KOPT-K1 (cell line): ENCODE measurements around the gene DPEP2.
"Not testable (repeated sequence)": the region's sequence is repeated elsewhere in the genome, so short reads cannot be mapped to it uniquely, and the experiment has no call there.

Experiments used
- H3K27ac ChIP-seq: fragments of 200-600 bp; sonication (generic); 2 replicates; pipeline ENCODE4 v1.5.1; 2016; ENCODE audit warnings: antibody characterized with exemption, mild to moderate bottlenecking, low read depth, low read length; ENCODE audit not compliant: poor library complexity, severe bottlenecking
- H3K36me3 ChIP-seq: fragments of 200-600 bp; sonication (generic); 2 replicates; pipeline ENCODE4 v1.5.1; 2017; ENCODE audit warnings: antibody characterized with exemption, mild to moderate bottlenecking, low read length, moderate library complexity; ENCODE audit not compliant: insufficient read depth
- H3K9me3 ChIP-seq: fragments of 200-600 bp; sonication (generic); 2 replicates; pipeline ENCODE4 v1.5.1; 2017; ENCODE audit warnings: antibody characterized with exemption, low read length, mild to moderate bottlenecking; ENCODE audit not compliant: insufficient read depth, poor library complexity, severe bottlenecking

DPEP2 gene

GRCh38 chr16:67992661-67993206 lies 6.5 kb downstream of the DPEP2 start:
- Histone ChIP-seq H3K27ac (peak overlapping the region; percentile 66), H3K9me3 (no peaks in the 10 kb centered on the region), H3K36me3 (no peaks in the 10 kb centered on the region)

- H3K36me3 ChIP-seq, result no peaks in the 10 kb centered on the region
- H3K27ac ChIP-seq, result no peak overlapping the region
- no peaks in the 10 kb centered on the region for H3K9me3 ChIP-seq
Measured at GRCh38 chr16:67990018-67990386, 9.3 kb downstream of the DPEP2 start.

GRCh38 chr16:67989322-67990017 lies 9.8 kb downstream of the DPEP2 start:
- Histone ChIP-seq H3K36me3 (no peaks in the 10 kb centered on the region), H3K9me3 (no peaks in the 10 kb centered on the region), H3K27ac (no peak overlapping the region)

GRCh38 chr16:67988675-67989074 lies 10.6 kb downstream of the DPEP2 start:
- no peaks in the 10 kb centered on the region for H3K9me3 ChIP-seq
- no peaks in the 10 kb centered on the region for H3K36me3 ChIP-seq
- no peak overlapping the region for H3K27ac ChIP-seq

- Histone ChIP-seq H3K36me3 (no peaks in the 10 kb centered on the region), H3K9me3 (no peaks in the 10 kb centered on the region), H3K27ac (no peak overlapping the region)
Measured at GRCh38 chr16:67987460-67988160, 11.7 kb downstream of the DPEP2 start.

- Histone ChIP-seq H3K9me3 (no peaks in the 10 kb centered on the region), H3K27ac (no peak overlapping the region), H3K36me3 (no peaks in the 10 kb centered on the region)
Measured at GRCh38 chr16:67986949-67987348, 12.3 kb downstream of the DPEP2 start.

- H3K9me3 ChIP-seq, result no peaks in the 10 kb centered on the region
- no peaks in the 10 kb centered on the region for H3K36me3 ChIP-seq
- no peak overlapping the region for H3K27ac ChIP-seq
Measured at GRCh38 chr16:67982011-67982696, 17.1 kb downstream of the DPEP2 start.

- Histone ChIP-seq H3K27ac (no peak within 1 kb of the TSS), H3K9me3 (no peaks in the 10 kb centered on the region), H3K36me3 (no peaks in the 10 kb centered on the region)
Measured at GRCh38 chr16:67979955-67980678, 19.2 kb downstream of the DPEP2 start, which contains the start of gene DPEP3. TSS of gene DPEP3 (minus strand) at chr16:67980499. CDS start at chr16:67980380, 119 bp downstream.

- H3K27ac ChIP-seq, result no peak overlapping the region
- H3K36me3 ChIP-seq, result no peaks in the 10 kb centered on the region
Measured at GRCh38 chr16:67977469-67978227, 21.6 kb downstream of the DPEP2 start.

GRCh38 chr16:67977005-67977404 lies 22.3 kb downstream of the DPEP2 start:
- Histone ChIP-seq H3K9me3 (no peaks in the 10 kb centered on the region), H3K36me3 (no peaks in the 10 kb centered on the region), H3K27ac (no peak overlapping the region)

More at GRCh38 chr16:67977469-67978227, 21.6 kb downstream of the DPEP2 start:
- no peaks in the 10 kb centered on the region for H3K9me3 ChIP-seq

GRCh38 chr16:67976205-67976604 lies 23.1 kb downstream of the DPEP2 start:
- H3K9me3 ChIP-seq, result no peaks in the 10 kb centered on the region
- H3K36me3 ChIP-seq, result no peaks in the 10 kb centered on the region
- no peak overlapping the region for H3K27ac ChIP-seq

GRCh38 chr16:67975321-67976105 lies 23.8 kb downstream of the DPEP2 start:
- Histone ChIP-seq H3K27ac (no peak overlapping the region), H3K9me3 (no peaks in the 10 kb centered on the region), H3K36me3 (no peaks in the 10 kb centered on the region)

- not testable (repeated sequence) for H3K36me3 ChIP-seq, H3K27ac ChIP-seq, H3K9me3 ChIP-seq
Measured at GRCh38 chr16:67972285-67972684, 27.0 kb downstream of the DPEP2 start.
